ENCODE results near the gene CEP85L. TPM values are rescaled to one million over a fixed set of nuclear protein-coding genes. Genes with fewer than 3 reads are reported as not detected.

CEP85L gene
- total and polyA plus RNA-seq, 5 donors from 2014 or later: 19.3 to 96.4 (median 27.7) TPM

- Mint-ChIP-seq H3K4me3 (peak overlapping the region in 2 of 4 donors; percentile 10 to 35), H3K36me3 (peaks cover 17% of the 10 kb centered on the region), H3K4me1 (peaks cover 36 to 67% (median 41%) of the 10 kb centered on the region in 4 donors), H3K27ac (peak overlapping the region; percentile 72 to 92 (median 74)), H3K27me3 (no peaks in the 10 kb centered on the region), H3K9me3 (no peaks in the 10 kb centered on the region)
- H3K27ac ChIP-seq (ENCODE audit: insufficient read depth, low read length, poor library complexity, severe bottlenecking): peak overlapping the region; percentile 37
- H3K36me3 ChIP-seq (ENCODE audit: control insufficient read depth, insufficient read depth, low read length): peaks cover 16% of the 10 kb centered on the region
- no peaks in the 10 kb centered on the region for H3K27me3 ChIP-seq (ENCODE audit: control insufficient read depth, insufficient read depth, low read length)
- H3K4me3 ChIP-seq (ENCODE audit: low read depth, low read length): no peak overlapping the region
- ATAC-seq (ENCODE audit: low read depth in 2 of 2) (no peak), DNase-seq (no peak)
- H3K9me3 ChIP-seq (ENCODE audit: control insufficient read depth in 2 of 2, low read length in 2 of 2): no peaks in the 10 kb centered on the region
- peaks cover 39% of the 10 kb centered on the region for H3K4me1 ChIP-seq (ENCODE audit: control insufficient read depth, insufficient read depth, low read length, poor library complexity, severe bottlenecking)
These were observed 8.3 kb upstream of the CEP85L start for GRCh38 chr6:118659513-118660217.

DNA sequence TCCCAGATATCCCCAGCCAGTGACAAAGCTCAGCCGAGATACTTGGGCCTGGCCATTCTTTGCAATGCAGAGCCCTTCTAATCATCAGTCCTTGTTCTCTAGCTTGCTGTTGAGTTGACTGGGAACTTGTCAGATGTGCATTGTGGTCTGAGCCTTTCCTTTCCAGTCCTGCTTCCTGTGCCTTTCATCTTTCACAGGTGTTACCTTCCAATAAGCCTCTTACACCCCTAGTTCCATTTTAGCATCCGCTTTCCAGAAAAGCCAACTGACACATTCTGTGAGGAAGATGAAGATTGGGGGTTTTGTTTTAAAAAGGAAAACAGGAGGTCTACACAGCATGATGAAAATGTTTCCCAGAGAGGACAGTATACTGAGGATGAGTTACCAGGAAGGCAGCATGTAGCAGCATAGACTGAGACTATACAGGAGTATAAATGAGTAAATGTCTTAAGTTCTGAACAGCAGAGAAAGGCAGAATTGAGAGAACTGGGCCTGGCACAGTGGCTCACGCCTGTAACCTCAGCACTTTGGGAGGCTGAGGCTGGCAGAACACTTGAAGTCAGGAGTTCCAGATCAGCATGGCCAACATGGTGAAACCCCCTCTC lies 5.6 kb upstream of the CEP85L start:
- peaks cover 11% of the 10 kb centered on the region for H3K36me3 Mint-ChIP-seq
- no peaks in the 10 kb centered on the region for H3K27me3 Mint-ChIP-seq
- Histone ChIP-seq H3K9me3 (ENCODE audit: control insufficient read depth in 2 of 2, low read length in 2 of 2) (no peaks in the 10 kb centered on the region), H3K27ac (ENCODE audit: insufficient read depth, low read length, poor library complexity, severe bottlenecking) (peak overlapping the region; percentile 30), H3K4me1 (ENCODE audit: control insufficient read depth, insufficient read depth, low read length, poor library complexity, severe bottlenecking) (peaks cover 34% of the 10 kb centered on the region), H3K36me3 (ENCODE audit: control insufficient read depth, insufficient read depth, low read length) (peaks cover 11% of the 10 kb centered on the region), H3K27me3 (ENCODE audit: control insufficient read depth, insufficient read depth, low read length) (no peaks in the 10 kb centered on the region), H3K4me3 (ENCODE audit: low read depth, low read length) (peak overlapping the region; percentile 48)
- DNase-seq (peak in 2 of 3 donors; percentile 21 to 65), ATAC-seq (ENCODE audit: low read depth in 2 of 2) (peak; percentile 56 to 60)
- peak overlapping the region in 3 of 4 donors; percentile 48 to 64 (median 63) for H3K4me3 Mint-ChIP-seq
- peaks cover 26 to 54% (median 38%) of the 10 kb centered on the region in 4 donors for H3K4me1 Mint-ChIP-seq
- H3K27ac Mint-ChIP-seq: peak overlapping the region; percentile 74 to 80 (median 75)
- no peaks in the 10 kb centered on the region for H3K9me3 Mint-ChIP-seq

- H3K9me3 Mint-ChIP-seq: no peaks in the 10 kb centered on the region
- H3K9me3 ChIP-seq (ENCODE audit: control insufficient read depth in 2 of 2, low read length in 2 of 2): no peaks in the 10 kb centered on the region
- H3K36me3 Mint-ChIP-seq: no peaks in the 10 kb centered on the region
- no peaks in the 10 kb centered on the region for H3K27me3 ChIP-seq (ENCODE audit: control insufficient read depth, insufficient read depth, low read length)
- peaks cover 40% of the 10 kb centered on the region for H3K4me1 ChIP-seq (ENCODE audit: control insufficient read depth, insufficient read depth, low read length, poor library complexity, severe bottlenecking)
- peaks cover 26 to 51% (median 43%) of the 10 kb centered on the region in 4 donors for H3K4me1 Mint-ChIP-seq
- peak overlapping the region; percentile 87 for H3K27ac ChIP-seq (ENCODE audit: insufficient read depth, low read length, poor library complexity, severe bottlenecking)
- peak overlapping the region; percentile 85 to 97 (median 93) for H3K4me3 Mint-ChIP-seq
- H3K27me3 Mint-ChIP-seq: no peaks in the 10 kb centered on the region
- peak overlapping the region; percentile 79 to 97 (median 95) for H3K27ac Mint-ChIP-seq
- H3K4me3 ChIP-seq (ENCODE audit: low read depth, low read length): peak overlapping the region; percentile 72
- no peak for ATAC-seq (ENCODE audit: low read depth in 2 of 2)
- no peak for DNase-seq
- H3K36me3 ChIP-seq (ENCODE audit: control insufficient read depth, insufficient read depth, low read length): peaks cover 4% of the 10 kb centered on the region
These were observed 742 bp upstream of the CEP85L start for GRCh38 chr6:118652051-118652615.

DNA sequence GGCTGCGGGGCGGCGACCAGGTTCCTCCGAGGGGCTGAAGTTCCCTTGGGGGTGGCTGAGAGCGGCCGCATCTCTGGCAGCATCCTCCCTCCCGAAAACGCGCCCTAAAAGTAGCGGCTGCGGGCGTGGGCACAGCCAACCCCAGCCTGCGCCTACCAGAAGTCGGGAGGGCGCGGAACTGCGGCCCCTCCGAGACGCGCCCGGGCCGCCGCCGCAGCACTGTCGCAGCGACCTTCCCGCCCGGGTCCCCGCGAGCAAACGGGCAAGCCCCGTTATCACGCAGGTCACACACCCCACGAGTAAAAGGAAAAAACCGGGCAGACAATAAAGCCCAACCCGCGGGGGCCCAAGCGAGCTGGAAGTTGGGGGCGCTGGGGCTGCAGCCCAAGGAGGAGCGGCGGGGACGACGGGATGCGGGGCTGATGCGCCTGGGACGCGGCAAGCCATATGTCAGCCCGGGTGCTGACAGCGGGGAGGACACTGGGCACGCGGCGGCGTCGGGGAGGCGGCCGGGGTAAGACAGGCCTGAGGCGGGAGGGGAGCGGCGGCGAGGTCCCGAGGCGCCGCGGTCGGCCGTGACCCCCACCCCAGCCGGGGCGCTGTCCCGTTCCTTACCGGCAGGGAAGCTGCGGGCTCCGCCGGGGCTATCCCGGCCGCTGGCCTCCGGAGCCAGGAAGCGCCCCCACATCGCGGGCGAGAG lies 659 bp downstream of the CEP85L start:
- ATAC-seq (ENCODE audit: low read depth in 2 of 2): peak; percentile 14 to 18
- Histone ChIP-seq H3K4me3 (ENCODE audit: low read depth, low read length) (peak overlapping the region; percentile 84), H3K27ac (ENCODE audit: insufficient read depth, low read length, poor library complexity, severe bottlenecking) (peak overlapping the region; percentile 87), H3K36me3 (ENCODE audit: control insufficient read depth, insufficient read depth, low read length) (peaks cover 4% of the 10 kb centered on the region), H3K27me3 (ENCODE audit: control insufficient read depth, insufficient read depth, low read length) (no peaks in the 10 kb centered on the region), H3K9me3 (ENCODE audit: control insufficient read depth in 2 of 2, low read length in 2 of 2) (no peaks in the 10 kb centered on the region), H3K4me1 (ENCODE audit: control insufficient read depth, insufficient read depth, low read length, poor library complexity, severe bottlenecking) (peaks cover 26% of the 10 kb centered on the region)
- no peaks in the 10 kb centered on the region for H3K9me3 Mint-ChIP-seq
- peak overlapping the region; percentile 85 to 95 (median 86) for H3K4me3 Mint-ChIP-seq
- H3K36me3 Mint-ChIP-seq: peaks cover 4% of the 10 kb centered on the region
- DNase-seq: peak; percentile 36 to 54 (median 38)
- H3K27me3 Mint-ChIP-seq: no peaks in the 10 kb centered on the region
- H3K4me1 Mint-ChIP-seq: peaks cover 21 to 45% (median 38%) of the 10 kb centered on the region in 4 donors
- H3K27ac Mint-ChIP-seq: peak overlapping the region in 2 of 3 donors; percentile 59 to 95

GRCh38 chr6:118649918-118650581 lies 1.3 kb downstream of the CEP85L start:
- Mint-ChIP-seq H3K9me3 (no peaks in the 10 kb centered on the region), H3K27ac (peak overlapping the region in 2 of 3 donors; percentile 55 to 95), H3K4me3 (peak overlapping the region; percentile 85 to 95 (median 86)), H3K4me1 (peaks cover 21 to 44% (median 34%) of the 10 kb centered on the region in 4 donors), H3K27me3 (no peaks in the 10 kb centered on the region), H3K36me3 (peaks cover 4% of the 10 kb centered on the region)
- Histone ChIP-seq H3K4me1 (ENCODE audit: control insufficient read depth, insufficient read depth, low read length, poor library complexity, severe bottlenecking) (peaks cover 23% of the 10 kb centered on the region), H3K27me3 (ENCODE audit: control insufficient read depth, insufficient read depth, low read length) (no peaks in the 10 kb centered on the region), H3K36me3 (ENCODE audit: control insufficient read depth, insufficient read depth, low read length) (peaks cover under 1% of the 10 kb centered on the region), H3K9me3 (ENCODE audit: control insufficient read depth in 2 of 2, low read length in 2 of 2) (no peaks in the 10 kb centered on the region), H3K4me3 (ENCODE audit: low read depth, low read length) (peak overlapping the region; percentile 84), H3K27ac (ENCODE audit: insufficient read depth, low read length, poor library complexity, severe bottlenecking) (peak overlapping the region; percentile 87)
- DNase-seq (no peak), ATAC-seq (ENCODE audit: low read depth in 2 of 2) (no peak)

DNA sequence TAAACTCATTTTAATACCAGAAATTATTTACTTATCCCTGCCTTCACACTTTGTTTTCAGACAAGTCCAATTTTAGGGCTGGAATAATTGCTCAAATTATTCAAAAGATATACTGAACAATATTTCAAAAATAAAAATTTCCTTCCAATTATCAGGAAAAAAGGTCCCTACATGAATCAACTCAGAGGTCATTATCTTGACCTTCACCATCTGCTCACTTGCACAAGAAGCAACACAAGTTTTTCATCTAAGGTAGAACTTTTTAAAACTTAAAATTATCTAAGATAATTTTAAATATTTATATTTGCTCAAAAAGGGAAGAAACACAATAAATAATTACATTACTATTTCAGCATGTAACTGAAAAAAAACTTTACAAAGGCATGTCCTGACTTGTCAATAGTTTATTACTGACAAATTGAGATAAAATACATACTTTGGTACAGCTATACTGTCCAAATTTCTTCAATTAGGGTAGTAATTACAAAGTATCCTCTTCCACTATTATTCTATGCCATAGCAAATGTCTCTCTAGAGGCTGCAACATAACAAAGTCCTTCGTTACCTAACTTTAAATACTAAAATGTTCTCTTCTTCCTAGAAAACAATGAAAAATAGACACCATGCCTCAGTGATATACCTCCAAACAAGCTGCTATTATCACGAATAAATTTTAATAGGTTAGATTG lies 2.4 kb downstream of the CEP85L start:
- Mint-ChIP-seq H3K27ac (peak overlapping the region in 1 of 3 donors; percentile 95), H3K36me3 (peaks cover 4% of the 10 kb centered on the region), H3K4me1 (peaks cover 25 to 48% (median 39%) of the 10 kb centered on the region in 4 donors), H3K4me3 (peak overlapping the region; percentile 85 to 95 (median 86)), H3K9me3 (no peaks in the 10 kb centered on the region), H3K27me3 (no peaks in the 10 kb centered on the region)
- no peak for DNase-seq
- Histone ChIP-seq H3K36me3 (ENCODE audit: control insufficient read depth, insufficient read depth, low read length) (no peaks in the 10 kb centered on the region), H3K4me1 (ENCODE audit: control insufficient read depth, insufficient read depth, low read length, poor library complexity, severe bottlenecking) (peaks cover 23% of the 10 kb centered on the region), H3K4me3 (ENCODE audit: low read depth, low read length) (peak overlapping the region; percentile 84), H3K27ac (ENCODE audit: insufficient read depth, low read length, poor library complexity, severe bottlenecking) (no peak overlapping the region), H3K27me3 (ENCODE audit: control insufficient read depth, insufficient read depth, low read length) (no peaks in the 10 kb centered on the region), H3K9me3 (ENCODE audit: control insufficient read depth in 2 of 2, low read length in 2 of 2) (no peaks in the 10 kb centered on the region)
- ATAC-seq (ENCODE audit: low read depth in 2 of 2): no peak
